DOHH2 (cell line): ENCODE results near the gene SH3GL3.
A peak's percentile ranks its signal among the peaks of the same experiment; 100 is the strongest.

Experiments
- CTCF ChIP-seq: fragments of 200-600 bp; sonication (generic); IDR thresholded peaks from one replicate; pipeline ENCODE4 v1.5.1; 2014; ENCODE audit warnings: antibody characterized with exemption, mild to moderate bottlenecking, low read depth, low read length; ENCODE audit not compliant: poor library complexity, severe bottlenecking
- EZH2phosphoT487 ChIP-seq: fragments of 200-600 bp; sonication (generic); IDR thresholded peaks from 2 replicates; pipeline ENCODE4 v1.6.1; 2017; ENCODE audit warnings: borderline replicate concordance, mild to moderate bottlenecking, antibody characterized with exemption, low read length, moderate library complexity, mixed read lengths

- TF ChIP-seq CTCF, result peak; percentile 37
- TF ChIP-seq EZH2phosphoT487, result no peak
These were observed 210.4 kb downstream of the SH3GL3 start for GRCh38 chr15:83657549-83657948.
